GM12878 (cell line): ENCODE measurements around the gene LRRC4.

Experiments
- ATF7 ChIP-seq: fragments of 450-650 bp; IDR thresholded peaks from 2 replicates; pipeline ENCODE4 v1.6.1; 2016; ENCODE audit warnings: low read depth, mild to moderate bottlenecking
- TF ChIP-seq, protein P1 (sequence below): IDR thresholded peaks from 2 replicates; pipeline ENCODE4 v1.6.1; 2012; ENCODE audit warnings: mild to moderate bottlenecking, low read depth, low read length
- TF ChIP-seq, protein P2 (sequence below), 3 experiments: IDR thresholded peaks in 2 of 3; conservative IDR thresholded peaks in 1 of 3; 2 replicates each; pipeline ENCODE4 v1.5.1; 2011; ENCODE audit warnings: low read depth in 3 of 3, low read length in 3 of 3, mild to moderate bottlenecking in 3 of 3, control low read depth in 2 of 3, moderate library complexity in 2 of 3, inconsistent platforms in 1 of 3, mixed read lengths in 1 of 3; ENCODE audit not compliant: control insufficient read depth in 2 of 3, insufficient read depth in 1 of 3; ENCODE audit errors: extremely low read depth in 1 of 3

DNA sequence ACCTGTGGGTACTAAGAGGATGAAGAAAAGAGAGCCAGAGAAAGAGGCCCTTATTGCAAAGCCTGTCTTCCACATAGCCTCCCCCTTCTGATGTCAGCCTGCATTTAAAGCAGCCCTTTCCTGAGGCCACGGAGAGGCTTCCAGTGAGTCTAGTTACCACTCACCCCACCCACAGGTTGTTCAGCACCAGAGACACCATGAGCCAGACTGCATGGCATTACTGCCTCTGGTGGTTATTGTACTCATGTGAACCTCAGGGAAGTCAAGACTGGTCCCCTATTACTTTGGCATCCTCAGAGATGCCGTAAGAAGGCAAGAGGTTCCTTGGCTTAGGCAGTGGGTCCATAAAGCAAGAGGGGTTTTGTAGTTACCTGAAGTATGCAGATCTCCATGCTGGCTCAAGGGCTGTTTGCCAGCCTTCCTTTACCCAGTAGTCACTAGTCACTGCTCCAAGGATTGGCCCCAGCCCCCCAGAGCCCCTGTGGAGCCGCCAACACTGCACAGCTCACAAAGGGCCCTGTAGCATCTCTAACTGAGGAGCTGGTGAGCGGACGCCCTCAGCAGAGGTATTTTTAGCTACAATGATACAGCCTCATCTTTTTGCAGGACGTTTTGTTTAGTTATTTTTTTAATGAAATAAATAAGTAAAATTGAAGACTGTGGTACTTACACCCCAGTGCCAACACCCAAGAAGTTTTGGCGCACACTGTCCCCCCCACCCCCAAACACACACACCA, 20.7 kb downstream of the LRRC4 start:
- TF ChIP-seq, protein P1, sequence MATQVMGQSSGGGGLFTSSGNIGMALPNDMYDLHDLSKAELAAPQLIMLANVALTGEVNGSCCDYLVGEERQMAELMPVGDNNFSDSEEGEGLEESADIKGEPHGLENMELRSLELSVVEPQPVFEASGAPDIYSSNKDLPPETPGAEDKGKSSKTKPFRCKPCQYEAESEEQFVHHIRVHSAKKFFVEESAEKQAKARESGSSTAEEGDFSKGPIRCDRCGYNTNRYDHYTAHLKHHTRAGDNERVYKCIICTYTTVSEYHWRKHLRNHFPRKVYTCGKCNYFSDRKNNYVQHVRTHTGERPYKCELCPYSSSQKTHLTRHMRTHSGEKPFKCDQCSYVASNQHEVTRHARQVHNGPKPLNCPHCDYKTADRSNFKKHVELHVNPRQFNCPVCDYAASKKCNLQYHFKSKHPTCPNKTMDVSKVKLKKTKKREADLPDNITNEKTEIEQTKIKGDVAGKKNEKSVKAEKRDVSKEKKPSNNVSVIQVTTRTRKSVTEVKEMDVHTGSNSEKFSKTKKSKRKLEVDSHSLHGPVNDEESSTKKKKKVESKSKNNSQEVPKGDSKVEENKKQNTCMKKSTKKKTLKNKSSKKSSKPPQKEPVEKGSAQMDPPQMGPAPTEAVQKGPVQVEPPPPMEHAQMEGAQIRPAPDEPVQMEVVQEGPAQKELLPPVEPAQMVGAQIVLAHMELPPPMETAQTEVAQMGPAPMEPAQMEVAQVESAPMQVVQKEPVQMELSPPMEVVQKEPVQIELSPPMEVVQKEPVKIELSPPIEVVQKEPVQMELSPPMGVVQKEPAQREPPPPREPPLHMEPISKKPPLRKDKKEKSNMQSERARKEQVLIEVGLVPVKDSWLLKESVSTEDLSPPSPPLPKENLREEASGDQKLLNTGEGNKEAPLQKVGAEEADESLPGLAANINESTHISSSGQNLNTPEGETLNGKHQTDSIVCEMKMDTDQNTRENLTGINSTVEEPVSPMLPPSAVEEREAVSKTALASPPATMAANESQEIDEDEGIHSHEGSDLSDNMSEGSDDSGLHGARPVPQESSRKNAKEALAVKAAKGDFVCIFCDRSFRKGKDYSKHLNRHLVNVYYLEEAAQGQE, result no peak
- no peak for TF ChIP-seq ATF7
- TF ChIP-seq, protein P2, sequence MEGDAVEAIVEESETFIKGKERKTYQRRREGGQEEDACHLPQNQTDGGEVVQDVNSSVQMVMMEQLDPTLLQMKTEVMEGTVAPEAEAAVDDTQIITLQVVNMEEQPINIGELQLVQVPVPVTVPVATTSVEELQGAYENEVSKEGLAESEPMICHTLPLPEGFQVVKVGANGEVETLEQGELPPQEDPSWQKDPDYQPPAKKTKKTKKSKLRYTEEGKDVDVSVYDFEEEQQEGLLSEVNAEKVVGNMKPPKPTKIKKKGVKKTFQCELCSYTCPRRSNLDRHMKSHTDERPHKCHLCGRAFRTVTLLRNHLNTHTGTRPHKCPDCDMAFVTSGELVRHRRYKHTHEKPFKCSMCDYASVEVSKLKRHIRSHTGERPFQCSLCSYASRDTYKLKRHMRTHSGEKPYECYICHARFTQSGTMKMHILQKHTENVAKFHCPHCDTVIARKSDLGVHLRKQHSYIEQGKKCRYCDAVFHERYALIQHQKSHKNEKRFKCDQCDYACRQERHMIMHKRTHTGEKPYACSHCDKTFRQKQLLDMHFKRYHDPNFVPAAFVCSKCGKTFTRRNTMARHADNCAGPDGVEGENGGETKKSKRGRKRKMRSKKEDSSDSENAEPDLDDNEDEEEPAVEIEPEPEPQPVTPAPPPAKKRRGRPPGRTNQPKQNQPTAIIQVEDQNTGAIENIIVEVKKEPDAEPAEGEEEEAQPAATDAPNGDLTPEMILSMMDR (IDR thresholded peaks at IDR 0.05 in 2 of 3, conservative IDR thresholded peaks at IDR 0.05 in 1 of 3; ENCODE audit: control insufficient read depth in 2 of 3, extremely low read depth in 1 of 3, insufficient read depth in 1 of 3, low read depth in 3 of 3, low read length in 3 of 3), result peak in 1 of 3 experiments; percentile 10; a peak in 1 of 6 replicates
